Tongue (tissue), 2 donors: Measurements from ENCODE around the gene DTL. TPM values are rescaled to one million over a fixed set of nuclear protein-coding genes. Genes with fewer than 3 reads are reported as not detected.
A peak's percentile ranks its signal among the peaks of the same experiment; 100 is the strongest.

Experiments
- DNase-seq: peaks from one replicate; pipeline ENCODE4 v3.0.0-alpha.2; 2015
- total RNA-seq: library from RNA; depleted of rRNA; stranded (reverse); fragments of >200 nt; gene quantifications from one replicate; pipeline ENCODE4 v1.2.3, GENCODE V29; 2014

Gene DTL
- total RNA-seq, 1 donor from 2014 or later, result 7.4 TPM

- DNase-seq, result no peak
These were observed 61.8 kb downstream of the DTL start for GRCh38 chr1:212097360-212097759.

- DNase-seq, result no peak
These were observed 62.8 kb downstream of the DTL start for GRCh38 chr1:212098310-212098709.

GRCh38 chr1:212098771-212099170 is 63.2 kb downstream of the DTL start:
- DNase-seq, result no peak

GRCh38 chr1:212101251-212101650 is 65.7 kb downstream of the DTL start:
- no peak for DNase-seq

- no peak for DNase-seq
These were observed 66.2 kb downstream of the DTL start for GRCh38 chr1:212101735-212102134.

- DNase-seq, result peak; percentile 24
These were observed 69.2 kb downstream of the DTL start for GRCh38 chr1:212104586-212105325.

- no peak for DNase-seq
These were observed 70.8 kb downstream of the DTL start for GRCh38 chr1:212106286-212106792.

GRCh38 chr1:212107481-212107880 is 71.9 kb downstream of the DTL start:
- DNase-seq, result no peak

- no peak for DNase-seq
These were observed 72.6 kb downstream of the DTL start for GRCh38 chr1:212108187-212108586.

- no peak for DNase-seq
These were observed 73.4 kb downstream of the DTL start for GRCh38 chr1:212108981-212109380.

GRCh38 chr1:212109728-212110127 is 74.2 kb downstream of the DTL start:
- no peak for DNase-seq

- DNase-seq, result peak; percentile 80
These were observed 75.1 kb downstream of the DTL start for GRCh38 chr1:212110617-212111016.

GRCh38 chr1:212111536-212111935 is 76.0 kb downstream of the DTL start:
- DNase-seq, result no peak

- no peak for DNase-seq
These were observed 78.2 kb downstream of the DTL start for GRCh38 chr1:212113706-212114105.

- no peak for DNase-seq
These were observed 82.8 kb downstream of the DTL start for GRCh38 chr1:212118167-212118871.

GRCh38 chr1:212118872-212119260 is 83.3 kb downstream of the DTL start:
- no peak for DNase-seq

GRCh38 chr1:212119397-212119837 is 83.9 kb downstream of the DTL start:
- no peak for DNase-seq

GRCh38 chr1:212119863-212120262 is 84.3 kb downstream of the DTL start:
- DNase-seq, result no peak

- DNase-seq, result no peak
These were observed 86.2 kb downstream of the DTL start for GRCh38 chr1:212121779-212122178.

- no peak for DNase-seq
These were observed 89.4 kb downstream of the DTL start for GRCh38 chr1:212124690-212125582.

GRCh38 chr1:212125654-212126053 is 90.1 kb downstream of the DTL start:
- DNase-seq, result no peak

- no peak for DNase-seq
These were observed 91.7 kb downstream of the DTL start for GRCh38 chr1:212127221-212127620.

- DNase-seq, result no peak
These were observed 94.2 kb downstream of the DTL start for GRCh38 chr1:212129781-212130180.
